A549 (cell line): ENCODE data around the gene ADCK2. TPM values are rescaled to one million over a fixed set of nuclear protein-coding genes. Genes with fewer than 3 reads are reported as not detected.

Experiments
- ATAC-seq, 2 experiments: fragments of 200-7000 bp in 1 of 2; fragments of >200 bp in 1 of 2; cut with Nextera tagmentation in 1 of 2; cut with Tn5 transposase in 1 of 2; 3 replicates each; pipeline versions ENCODE4 v1.8.0 to v1.9.1; 2018 to 2020; ENCODE audit warnings: mild to moderate bottlenecking in 1 of 2, moderate library complexity in 1 of 2
- CTCF ChIA-PET: fragments of 300-600 bp; sonication (Branson Sonifier 250); formaldehyde crosslinking; extraction: SDS; loops from one replicate; lab custom pipeline; 2021; ENCODE audit warnings: antibody characterized with exemption, inconsistent platforms; lab: Yijun Ruan, JAX
- POLR2A ChIA-PET: fragments of 350-600 bp; formaldehyde crosslinking; extraction: SDS; loops from one replicate; lab custom pipeline; 2021; ENCODE audit warnings: antibody characterized with exemption, inconsistent platforms; lab: Yijun Ruan, JAX
- DNase-seq, 2 experiments: peaks; one replicate each; pipeline versions ENCODE4 v3.0.0 to v3.0.0-alpha.2; 2011 to 2016; ENCODE audit warnings: low read depth in 1 of 2, low spot score in 1 of 2
- FAIRE-seq: peaks from 2 replicates; lab custom pipeline; 2011; peaks lifted over from hg19 to GRCh38; lab: Jason Lieb, UNC
- H3K27ac ChIP-seq, 2 experiments: fragments of >200 bp; sonication (Bioruptor Twin); formaldehyde crosslinking; 3 replicates each; pipeline ENCODE4 v1.5.1; 2016 to 2017
- H3K4me1 ChIP-seq: fragments of >200 bp; sonication (Bioruptor Twin); formaldehyde crosslinking; 3 replicates; pipeline ENCODE4 v1.6.1; 2016
- H3K4me2 ChIP-seq: fragments of >200 bp; sonication (Bioruptor Twin); formaldehyde crosslinking; 3 replicates; pipeline ENCODE4 v1.6.1; 2016
- H3K4me3 ChIP-seq: fragments of >200 bp; sonication (Bioruptor Twin); formaldehyde crosslinking; 3 replicates; pipeline ENCODE4 v1.5.1; 2016
- H3K9me3 ChIP-seq: fragments of >200 bp; sonication (Bioruptor Twin); formaldehyde crosslinking; 3 replicates; pipeline ENCODE4 v1.6.1; 2016
- CBX8 ChIP-seq: fragments of 200-600 bp; sonication (generic); IDR thresholded peaks from 2 replicates; pipeline ENCODE4 v1.6.1; 2016
- CHD2 ChIP-seq: fragments of 150-350 bp; IDR thresholded peaks from 2 replicates; pipeline ENCODE4 v1.6.1; 2014; ENCODE audit warnings: low read length; ENCODE audit not compliant: partially characterized antibody
- EHMT2 ChIP-seq: fragments of 200-600 bp; sonication (generic); IDR thresholded peaks from 2 replicates; pipeline ENCODE4 v1.6.1; 2016; ENCODE audit warnings: antibody characterized with exemption, low read depth, mild to moderate bottlenecking, moderate library complexity
- HMGXB4 ChIP-seq: fragments of 250-450 bp; sonication (Bioruptor Pico); IDR thresholded peaks from 2 replicates; pipeline ENCODE4 v1.5.0; 2021; ENCODE audit warnings: mild to moderate bottlenecking, moderate library complexity, borderline replicate concordance
- JUN ChIP-seq, 2 experiments: fragments of >200 bp; sonication (Bioruptor Twin); formaldehyde crosslinking; IDR thresholded peaks; 2 replicates in 1 of 2; 3 replicates in 1 of 2; pipeline ENCODE4 v1.6.1; 2016 to 2017
- MAFK ChIP-seq: fragments of 450-650 bp; IDR thresholded peaks from 2 replicates; pipeline ENCODE4 v1.6.1; 2014; ENCODE audit not compliant: partially characterized antibody
- NFE2L2 ChIP-seq: fragments of 150-350 bp; conservative IDR thresholded peaks from 2 replicates; pipeline ENCODE4 v1.6.1; 2014; ENCODE audit warnings: low read length
- PHF8 ChIP-seq: fragments of 200-600 bp; sonication (generic); IDR thresholded peaks from 2 replicates; pipeline ENCODE4 v1.6.1; 2016; ENCODE audit warnings: low read depth, mild to moderate bottlenecking, antibody characterized with exemption, moderate library complexity, borderline replicate concordance
- POLR2A ChIP-seq: IDR thresholded peaks from 2 replicates; pipeline ENCODE4 v1.6.1; 2012; ENCODE audit warnings: mild to moderate bottlenecking, low read length
- ZC3H11A ChIP-seq: fragments of 450-650 bp; IDR thresholded peaks from 2 replicates; pipeline ENCODE4 v1.6.1; 2014; ENCODE audit warnings: antibody characterized with exemption, mild to moderate bottlenecking
- WGBS: methylation state at CpG from one replicate; pipeline ENCODE4 v1.1.6; 2017; ENCODE audit errors: missing lambda C conversion rate; 5-methylcytosine and 5-hydroxymethylcytosine counted together
- polyA plus RNA-seq, 4 experiments: library from polyadenylated mRNA; depleted of rRNA in 3 of 4; stranded (reverse); fragments of >200 nt; fragmentation: RNase III in 1 of 4; extraction: RNeasy Plus Mini Kit Qiagen cat#74134 plus additional on column Dnase treatment in 1 of 4; gene quantifications; 2 replicates in 3 of 4; 3 replicates in 1 of 4; pipeline ENCODE4 v1.2.3, GENCODE V29; 2011 to 2017
- TF ChIP-seq, protein P1 (sequence below): fragments of >200 bp; sonication (Bioruptor Twin); formaldehyde crosslinking; IDR thresholded peaks from 3 replicates; pipeline ENCODE4 v1.6.1; 2016
- TF ChIP-seq, protein P2 (sequence below): fragments of 450-650 bp; IDR thresholded peaks from 2 replicates; pipeline ENCODE4 v1.6.1; 2014; ENCODE audit warnings: antibody characterized with exemption
- TF ChIP-seq, protein P3 (sequence below): IDR thresholded peaks from 2 replicates; pipeline ENCODE4 v1.6.1; 2012; ENCODE audit warnings: low read depth, borderline replicate concordance
- TF ChIP-seq, protein P4 (sequence below): IDR thresholded peaks from 2 replicates; pipeline ENCODE4 v1.6.1; 2012

Gene ADCK2
- polyA plus RNA-seq, 2 of the 4 experiments (the other 2 are of a cell fraction) = 13.1 to 13.9 TPM

- Histone ChIP-seq H3K4me2 (peak overlapping the region; percentile 85), H3K9me3 (no peaks in the 10 kb centered on the region), H3K27ac (no peak overlapping the region), H3K4me3 (no peak overlapping the region), H3K4me1 (peaks cover 15% of the 10 kb centered on the region; the same call in 1 of the 3 replicates)
- no peak for FAIRE-seq
- ChIA-PET POLR2A (no interaction called here), CTCF (interaction anchor here (1.1 kb wide), 1 partner anchor 155 kb away, joined by 4 read pairs; no protein-coding TSS in a partner anchor)
- TF ChIP-seq NFE2L2 (no peak), CHD2 (no peak), CBX8 (no peak), ZC3H11A (no peak), HMGXB4 (no peak), POLR2A (no peak), EHMT2 (no peak), MAFK (no peak)
- TF ChIP-seq, protein P1, sequence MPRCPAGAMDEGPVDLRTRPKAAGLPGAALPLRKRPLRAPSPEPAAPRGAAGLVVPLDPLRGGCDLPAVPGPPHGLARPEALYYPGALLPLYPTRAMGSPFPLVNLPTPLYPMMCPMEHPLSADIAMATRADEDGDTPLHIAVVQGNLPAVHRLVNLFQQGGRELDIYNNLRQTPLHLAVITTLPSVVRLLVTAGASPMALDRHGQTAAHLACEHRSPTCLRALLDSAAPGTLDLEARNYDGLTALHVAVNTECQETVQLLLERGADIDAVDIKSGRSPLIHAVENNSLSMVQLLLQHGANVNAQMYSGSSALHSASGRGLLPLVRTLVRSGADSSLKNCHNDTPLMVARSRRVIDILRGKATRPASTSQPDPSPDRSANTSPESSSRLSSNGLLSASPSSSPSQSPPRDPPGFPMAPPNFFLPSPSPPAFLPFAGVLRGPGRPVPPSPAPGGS = no peak
- DNase-seq = no peak
- ATAC-seq = no peak
- whole genome bisulfite sequencing = 78% methylated on average over 15 of the region's 15 CpGs
Observed at GRCh38 chr7:140671966-140672365, 779 bp upstream of the ADCK2 start.

GRCh38 chr7:140673063-140673773 is 473 bp downstream of the ADCK2 start:
- no peak for FAIRE-seq
- peak overlapping the region; percentile 85 for H3K4me2 ChIP-seq
- peaks cover 15% of the 10 kb centered on the region; the same call in 1 of the 3 replicates for H3K4me1 ChIP-seq
- 6% methylated on average over 24 of the region's 72 CpGs for WGBS
- POLR2A ChIA-PET = no interaction called here
- peak overlapping the region; percentile 80 for H3K4me3 ChIP-seq
- CTCF ChIA-PET = interaction anchor here (0.6 to 2.5 kb wide), 7 partner anchors 12 to 328 kb away, joined by 3 to 19 read pairs (median 3); no protein-coding TSS in a partner anchor
- H3K27ac ChIP-seq = peak overlapping the region; percentile 81 to 89
- DNase-seq = peak; percentile 33 to 61
- H3K9me3 ChIP-seq = no peaks in the 10 kb centered on the region
- TF ChIP-seq, protein P2, sequence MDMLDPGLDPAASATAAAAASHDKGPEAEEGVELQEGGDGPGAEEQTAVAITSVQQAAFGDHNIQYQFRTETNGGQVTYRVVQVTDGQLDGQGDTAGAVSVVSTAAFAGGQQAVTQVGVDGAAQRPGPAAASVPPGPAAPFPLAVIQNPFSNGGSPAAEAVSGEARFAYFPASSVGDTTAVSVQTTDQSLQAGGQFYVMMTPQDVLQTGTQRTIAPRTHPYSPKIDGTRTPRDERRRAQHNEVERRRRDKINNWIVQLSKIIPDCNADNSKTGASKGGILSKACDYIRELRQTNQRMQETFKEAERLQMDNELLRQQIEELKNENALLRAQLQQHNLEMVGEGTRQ = no peak
- TF ChIP-seq, protein P3, sequence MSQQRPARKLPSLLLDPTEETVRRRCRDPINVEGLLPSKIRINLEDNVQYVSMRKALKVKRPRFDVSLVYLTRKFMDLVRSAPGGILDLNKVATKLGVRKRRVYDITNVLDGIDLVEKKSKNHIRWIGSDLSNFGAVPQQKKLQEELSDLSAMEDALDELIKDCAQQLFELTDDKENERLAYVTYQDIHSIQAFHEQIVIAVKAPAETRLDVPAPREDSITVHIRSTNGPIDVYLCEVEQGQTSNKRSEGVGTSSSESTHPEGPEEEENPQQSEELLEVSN = peak; percentile 62
- TF ChIP-seq, protein P4, sequence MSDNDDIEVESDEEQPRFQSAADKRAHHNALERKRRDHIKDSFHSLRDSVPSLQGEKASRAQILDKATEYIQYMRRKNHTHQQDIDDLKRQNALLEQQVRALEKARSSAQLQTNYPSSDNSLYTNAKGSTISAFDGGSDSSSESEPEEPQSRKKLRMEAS = peak; percentile 63; the same call in 1 of the 2 replicates
- TF ChIP-seq PHF8 (peak; percentile 34), EHMT2 (no peak), JUN (IDR thresholded peaks at IDR 0.05) (peak in 1 of 2 experiments; percentile 64; a peak in 2 of 5 replicates)
- ATAC-seq = peak; percentile 78

- peak overlapping the region in 1 of 2 experiments; percentile 89; a peak in 4 of 6 replicates for H3K27ac ChIP-seq
- TF ChIP-seq POLR2A = no peak
- TF ChIP-seq, all 56 proteins: peak for 0
- DNase-seq (no peak), ATAC-seq (peak in 1 of 2 experiments; percentile 7; a peak in 2 of 6 replicates), FAIRE-seq (no peak)
- Histone ChIP-seq H3K9me3 (no peaks in the 10 kb centered on the region), H3K4me1 (peaks cover 15% of the 10 kb centered on the region; the same call in 1 of the 3 replicates), H3K4me2 (peak overlapping the region; percentile 85), H3K4me3 (peak overlapping the region; percentile 80; the same call in 2 of the 3 replicates)
- ChIA-PET POLR2A (no interaction called here), CTCF (interaction anchor here (0.6 to 2.5 kb wide), 5 partner anchors 12 to 328 kb away, joined by 3 to 19 read pairs (median 3); no protein-coding TSS in a partner anchor)
- WGBS = 90% methylated on average over 18 of the region's 18 CpGs
Observed at GRCh38 chr7:140673774-140674155, 1.0 kb downstream of the ADCK2 start.
